DND-41 (cell line): ENCODE data around the gene NDUFS5.

Experiments used
- EZH2 ChIP-seq: IDR thresholded peaks from 3 replicates; pipeline ENCODE4 v1.6.1; 2012; ENCODE audit warnings: borderline replicate concordance, low read depth, mild to moderate bottlenecking, moderate library complexity, low read length, inconsistent platforms; ENCODE audit not compliant: severe bottlenecking
- TF ChIP-seq, protein P1 (sequence below): IDR thresholded peaks from 2 replicates; pipeline ENCODE4 v1.5.1; 2012; ENCODE audit warnings: borderline replicate concordance, low read length, moderate library complexity, mild to moderate bottlenecking; ENCODE audit not compliant: poor library complexity, severe bottlenecking; ENCODE audit errors: extremely low read depth

- TF ChIP-seq, protein P1, sequence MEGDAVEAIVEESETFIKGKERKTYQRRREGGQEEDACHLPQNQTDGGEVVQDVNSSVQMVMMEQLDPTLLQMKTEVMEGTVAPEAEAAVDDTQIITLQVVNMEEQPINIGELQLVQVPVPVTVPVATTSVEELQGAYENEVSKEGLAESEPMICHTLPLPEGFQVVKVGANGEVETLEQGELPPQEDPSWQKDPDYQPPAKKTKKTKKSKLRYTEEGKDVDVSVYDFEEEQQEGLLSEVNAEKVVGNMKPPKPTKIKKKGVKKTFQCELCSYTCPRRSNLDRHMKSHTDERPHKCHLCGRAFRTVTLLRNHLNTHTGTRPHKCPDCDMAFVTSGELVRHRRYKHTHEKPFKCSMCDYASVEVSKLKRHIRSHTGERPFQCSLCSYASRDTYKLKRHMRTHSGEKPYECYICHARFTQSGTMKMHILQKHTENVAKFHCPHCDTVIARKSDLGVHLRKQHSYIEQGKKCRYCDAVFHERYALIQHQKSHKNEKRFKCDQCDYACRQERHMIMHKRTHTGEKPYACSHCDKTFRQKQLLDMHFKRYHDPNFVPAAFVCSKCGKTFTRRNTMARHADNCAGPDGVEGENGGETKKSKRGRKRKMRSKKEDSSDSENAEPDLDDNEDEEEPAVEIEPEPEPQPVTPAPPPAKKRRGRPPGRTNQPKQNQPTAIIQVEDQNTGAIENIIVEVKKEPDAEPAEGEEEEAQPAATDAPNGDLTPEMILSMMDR = no peak
- TF ChIP-seq EZH2 = no peak
Observed at GRCh38 chr1:39017266-39017665, 8.9 kb upstream of the NDUFS5 start.
